Measurements from ENCODE around the gene STPG2.

GRCh38 chr4:98143001-98143899 is at the start of gene STPG2:
- TF ChIP-seq CTCF (IDR thresholded peaks at IDR 0.05) (peak; percentile 65), SIN3A (IDR thresholded peaks at IDR 0.05; ENCODE audit: borderline replicate concordance, insufficient read depth, low read depth, low read length) (no peak)

Data from Panc1 (cell line).